ENCODE results near the gene TAF8.
"Not testable (repeated sequence)": the region's sequence is repeated elsewhere in the genome, so short reads cannot be mapped to it uniquely, and the experiment has no call there.

DNA sequence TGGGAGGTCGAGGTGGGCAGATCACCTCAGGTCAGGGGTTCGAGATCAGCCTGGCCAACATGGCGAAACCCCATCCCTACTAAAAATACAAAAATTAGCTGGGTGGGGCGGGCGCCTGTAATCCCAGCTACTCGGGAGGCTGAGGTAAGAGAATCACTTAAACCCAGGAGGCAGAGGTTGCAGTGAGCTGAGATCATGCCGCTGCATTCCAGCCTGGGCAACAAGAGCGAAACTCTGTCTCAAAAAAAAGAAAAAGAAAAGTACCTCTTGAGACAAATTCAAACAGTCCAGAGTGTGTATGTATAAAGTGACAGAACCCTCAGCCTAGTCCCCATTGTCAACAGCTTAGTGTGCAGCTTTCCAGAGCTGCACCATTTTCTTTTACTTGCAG, 42.2 kb upstream of the TAF8 start:
- not testable (repeated sequence) for TF ChIP-seq CTCF (conservative IDR thresholded peaks at IDR 0.05; ENCODE audit: low read depth, low read length); EZH2 (IDR thresholded peaks at IDR 0.05; ENCODE audit: borderline replicate concordance, low read depth, low read length, poor library complexity, severe bottlenecking)
